HepG2 (cell line): ENCODE data around the gene CDK14. TPM values are rescaled to one million over a fixed set of nuclear protein-coding genes. Genes with fewer than 3 reads are reported as not detected.

Source experiments
- ATAC-seq: fragments of 200-7000 bp; cut with Tn5 transposase; 3 replicates; pipeline ENCODE4 v1.9.1; 2020; ENCODE audit warnings: mild to moderate bottlenecking, moderate library complexity
- BruUV-seq: library from RNA; stranded (reverse); fragments of 400-500 nt; replicated peaks from 2 replicates; lab custom pipeline; 2021; lab: Mats Ljungman, UMichigan
- CTCF ChIA-PET: fragments of 300-600 bp; formaldehyde crosslinking; extraction: SDS; loops from one replicate; lab custom pipeline; 2021; ENCODE audit warnings: low total read pairs, inconsistent platforms, low intra/inter-chr PET ratio; lab: Yijun Ruan, JAX
- POLR2A ChIA-PET: fragments of 350-600 bp; sonication (Branson Sonifier 250); formaldehyde crosslinking; loops from one replicate; lab custom pipeline; 2020; ENCODE audit warnings: antibody characterized with exemption, inconsistent platforms; lab: Yijun Ruan, JAX
- DNase-seq: peaks from one replicate; pipeline ENCODE4 v3.0.0-alpha.2; 2015; ENCODE audit warnings: low spot score
- FAIRE-seq: peaks from 3 replicates; lab custom pipeline; 2011; peaks lifted over from hg19 to GRCh38; lab: Jason Lieb, UNC
- H2AFZ ChIP-seq: one replicate; pipeline ENCODE4 v1.6.1; 2011; ENCODE audit warnings: low read length, inconsistent platforms
- H3K27ac ChIP-seq: fragments of 300-600 bp; 3 replicates; pipeline ENCODE4 v1.8.0; 2011; ENCODE audit warnings: mixed run types, mild to moderate bottlenecking, mixed read lengths, low read length, inconsistent platforms; ENCODE audit not compliant: insufficient read depth; ENCODE audit errors: extremely low read length
- H3K27me3 ChIP-seq, 2 experiments: fragments of 200-600 bp in 1 of 2; 2 replicates in 1 of 2; 3 replicates in 1 of 2; pipeline versions ENCODE4 v1.6.0 to v1.8.0; 2011; ENCODE audit warnings: low read length in 2 of 2, mild to moderate bottlenecking in 2 of 2, moderate library complexity in 2 of 2, inconsistent platforms in 1 of 2; ENCODE audit not compliant: insufficient read depth in 2 of 2, control insufficient read depth in 1 of 2
- H3K36me3 ChIP-seq, 2 experiments: fragments of 200-600 bp in 1 of 2; replicated peaks in 1 of 2; 2 replicates in 1 of 2; 3 replicates in 1 of 2; pipeline versions ENCODE4 v1.5.1 to v1.8.0; 2011; ENCODE audit warnings: low read length in 2 of 2, inconsistent platforms in 1 of 2; ENCODE audit not compliant: insufficient read depth in 2 of 2, control insufficient read depth in 1 of 2
- H3K4me1 ChIP-seq: 2 replicates; pipeline ENCODE4 v1.5.1; 2012; ENCODE audit warnings: low read length, inconsistent platforms; ENCODE audit not compliant: insufficient read depth
- H3K4me2 ChIP-seq: 2 replicates; pipeline ENCODE4 v1.6.0; 2011; ENCODE audit warnings: low read depth, low read length, inconsistent platforms
- H3K4me3 ChIP-seq, 3 experiments: fragments of 200-600 bp in 1 of 3; sonication (generic), shearing (Covaris generic) in 1 of 3; replicated peaks in 1 of 3; 2 replicates each; pipeline ENCODE4 v1.5.1; 2011 to 2016; ENCODE audit warnings: low read length in 3 of 3, inconsistent platforms in 2 of 3, low read depth in 2 of 3, mild to moderate bottlenecking in 2 of 3, control low read depth in 1 of 3, mixed read lengths in 1 of 3; ENCODE audit not compliant: insufficient read depth in 1 of 3
- H3K79me2 ChIP-seq: one replicate; pipeline ENCODE4 v1.6.1; 2011; ENCODE audit warnings: low read length, inconsistent platforms; ENCODE audit not compliant: insufficient read depth
- H3K9ac ChIP-seq: 2 replicates; pipeline ENCODE4 v1.6.0; 2011; ENCODE audit warnings: mild to moderate bottlenecking, low read depth, low read length, inconsistent platforms; ENCODE audit not compliant: insufficient read depth
- H3K9me3 ChIP-seq: 2 replicates; pipeline ENCODE4 v1.5.1; 2012; ENCODE audit warnings: mild to moderate bottlenecking, low read length
- H4K20me1 ChIP-seq: 2 replicates; pipeline ENCODE4 v1.6.0; 2011; ENCODE audit warnings: inconsistent platforms, mild to moderate bottlenecking, low read length, moderate library complexity; ENCODE audit not compliant: insufficient read depth
- GTF2F1 ChIP-seq: fragments of 150-350 bp; IDR thresholded peaks from 2 replicates; pipeline ENCODE4 v1.6.1; 2014; ENCODE audit warnings: low read length
- ZFP36L1 ChIP-seq: sonication (generic); formaldehyde crosslinking; IDR thresholded peaks from 2 replicates; pipeline ENCODE4 v1.8.0; 2022; ENCODE audit warnings: mild to moderate bottlenecking, missing genetic modification reagents, moderate library complexity
- WGBS: methylation state at CpG from one replicate; pipeline ENCODE4 v1.1.6; 2017; ENCODE audit warnings: low lambda C conversion rate; 5-methylcytosine and 5-hydroxymethylcytosine counted together
- in situ Hi-C: cut with HindIII; loops from 2 replicates; pipeline ENCODE4 v1.10.0; 2017; ENCODE audit warnings: low pct_unique_long_range_greater_than_20kb; ENCODE audit not compliant: extremely low pct_ligation_motif_present
- intact Hi-C: fragments of 100-400 bp; cut with micrococcal nuclease; formaldehyde crosslinking; loops from one replicate; pipeline ENCODE4 v1.10.0; 2022; ENCODE audit not compliant: unreplicated experiment
- polyA plus RNA-seq, 8 experiments: library from polyadenylated mRNA; depleted of rRNA in 3 of 8; stranded (reverse) in 7 of 8; unstranded in 1 of 8; fragments of >200 nt; fragmentation: Illumina TruSeq in 4 of 8; extraction: Trizol in 4 of 8; gene quantifications; 2 replicates each; pipeline versions ENCODE4 v1.2.1 to v1.2.3, GENCODE V29; 2011 to 2016; ENCODE audit warnings: low read depth in 4 of 8, missing spikeins in 1 of 8, mixed read lengths in 1 of 8; ENCODE audit not compliant: insufficient read depth in 1 of 8
- total RNA-seq, 5 experiments: library from RNA; depleted of rRNA; stranded (reverse); fragments of >200 nt; fragmentation: Illumina TruSeq; extraction: Trizol; gene quantifications; 2 replicates each; pipeline ENCODE4 v1.2.3, GENCODE V29; 2016; ENCODE audit warnings: low read depth in 1 of 5
- TF ChIP-seq, protein P1 (sequence below): IDR thresholded peaks from 2 replicates; pipeline ENCODE4 v1.6.1; 2012; ENCODE audit warnings: low read length, improper control_type of control experiment
- TF ChIP-seq, protein P2 (sequence below): sonication (generic); formaldehyde crosslinking; conservative IDR thresholded peaks from 2 replicates; pipeline ENCODE4 v1.4.0; 2020; ENCODE audit warnings: missing genetic modification reagents

CDK14 gene
- total and polyA plus RNA-seq, 2 of the 13 experiments (the other 11 are each of a cell fraction or from before 2014, with no cell fraction given) = 0.26 to 0.71 TPM

DNA sequence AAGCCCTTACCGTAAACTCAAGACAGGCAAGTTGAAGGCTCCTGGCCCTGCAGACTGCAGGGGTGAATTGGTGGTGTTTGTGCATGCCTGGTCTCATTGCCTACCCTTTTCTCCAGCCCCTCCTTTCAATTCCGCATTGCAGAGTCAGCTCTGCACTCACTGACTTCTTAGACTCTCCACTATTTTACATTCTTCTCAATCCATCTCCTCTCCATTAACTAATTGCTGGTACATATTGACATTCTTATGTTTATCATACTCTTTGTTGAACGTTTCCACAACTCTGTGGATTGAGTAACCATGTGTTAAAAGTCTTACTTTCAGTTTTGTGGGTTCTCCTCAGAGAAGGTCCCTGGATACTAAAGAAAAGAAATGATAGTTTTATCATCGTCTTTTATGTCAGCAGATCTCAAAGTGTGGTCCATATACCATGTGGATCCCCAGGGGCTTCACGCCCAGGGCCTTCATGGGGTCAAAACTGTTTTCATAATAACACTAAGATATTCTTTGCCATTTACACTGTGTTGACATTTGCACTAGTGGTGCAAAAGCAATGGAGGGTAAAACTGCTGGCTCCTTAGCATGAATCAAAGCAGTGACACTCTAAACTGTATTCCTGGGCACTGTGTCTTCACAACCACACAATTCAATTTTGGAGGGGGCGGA is 532.7 kb downstream of the CDK14 start:
- Histone ChIP-seq H3K79me2 (no peaks in the 10 kb centered on the region), H3K4me2 (no peak overlapping the region), H3K9me3 (no peaks in the 10 kb centered on the region), H3K27ac (no peak overlapping the region), H3K36me3 (no peaks in the 10 kb centered on the region), H2AFZ (peak overlapping the region; percentile 0), H3K4me1 (no peaks in the 10 kb centered on the region), H3K9ac (no peak overlapping the region), H4K20me1 (no peaks in the 10 kb centered on the region), H3K27me3 (no peaks in the 10 kb centered on the region), H3K4me3 (no peak overlapping the region)
- intact Hi-C loops = no loop called here
- POLR2A ChIA-PET = no interaction called here
- ATAC-seq (no peak), DNase-seq (no peak), FAIRE-seq (no peak)
- TF ChIP-seq, protein P1, sequence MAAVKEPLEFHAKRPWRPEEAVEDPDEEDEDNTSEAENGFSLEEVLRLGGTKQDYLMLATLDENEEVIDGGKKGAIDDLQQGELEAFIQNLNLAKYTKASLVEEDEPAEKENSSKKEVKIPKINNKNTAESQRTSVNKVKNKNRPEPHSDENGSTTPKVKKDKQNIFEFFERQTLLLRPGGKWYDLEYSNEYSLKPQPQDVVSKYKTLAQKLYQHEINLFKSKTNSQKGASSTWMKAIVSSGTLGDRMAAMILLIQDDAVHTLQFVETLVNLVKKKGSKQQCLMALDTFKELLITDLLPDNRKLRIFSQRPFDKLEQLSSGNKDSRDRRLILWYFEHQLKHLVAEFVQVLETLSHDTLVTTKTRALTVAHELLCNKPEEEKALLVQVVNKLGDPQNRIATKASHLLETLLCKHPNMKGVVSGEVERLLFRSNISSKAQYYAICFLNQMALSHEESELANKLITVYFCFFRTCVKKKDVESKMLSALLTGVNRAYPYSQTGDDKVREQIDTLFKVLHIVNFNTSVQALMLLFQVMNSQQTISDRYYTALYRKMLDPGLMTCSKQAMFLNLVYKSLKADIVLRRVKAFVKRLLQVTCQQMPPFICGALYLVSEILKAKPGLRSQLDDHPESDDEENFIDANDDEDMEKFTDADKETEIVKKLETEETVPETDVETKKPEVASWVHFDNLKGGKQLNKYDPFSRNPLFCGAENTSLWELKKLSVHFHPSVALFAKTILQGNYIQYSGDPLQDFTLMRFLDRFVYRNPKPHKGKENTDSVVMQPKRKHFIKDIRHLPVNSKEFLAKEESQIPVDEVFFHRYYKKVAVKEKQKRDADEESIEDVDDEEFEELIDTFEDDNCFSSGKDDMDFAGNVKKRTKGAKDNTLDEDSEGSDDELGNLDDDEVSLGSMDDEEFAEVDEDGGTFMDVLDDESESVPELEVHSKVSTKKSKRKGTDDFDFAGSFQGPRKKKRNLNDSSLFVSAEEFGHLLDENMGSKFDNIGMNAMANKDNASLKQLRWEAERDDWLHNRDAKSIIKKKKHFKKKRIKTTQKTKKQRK = no peak
- TF ChIP-seq GTF2F1 (no peak), ZFP36L1 (no peak)
- TF ChIP-seq, protein P2, sequence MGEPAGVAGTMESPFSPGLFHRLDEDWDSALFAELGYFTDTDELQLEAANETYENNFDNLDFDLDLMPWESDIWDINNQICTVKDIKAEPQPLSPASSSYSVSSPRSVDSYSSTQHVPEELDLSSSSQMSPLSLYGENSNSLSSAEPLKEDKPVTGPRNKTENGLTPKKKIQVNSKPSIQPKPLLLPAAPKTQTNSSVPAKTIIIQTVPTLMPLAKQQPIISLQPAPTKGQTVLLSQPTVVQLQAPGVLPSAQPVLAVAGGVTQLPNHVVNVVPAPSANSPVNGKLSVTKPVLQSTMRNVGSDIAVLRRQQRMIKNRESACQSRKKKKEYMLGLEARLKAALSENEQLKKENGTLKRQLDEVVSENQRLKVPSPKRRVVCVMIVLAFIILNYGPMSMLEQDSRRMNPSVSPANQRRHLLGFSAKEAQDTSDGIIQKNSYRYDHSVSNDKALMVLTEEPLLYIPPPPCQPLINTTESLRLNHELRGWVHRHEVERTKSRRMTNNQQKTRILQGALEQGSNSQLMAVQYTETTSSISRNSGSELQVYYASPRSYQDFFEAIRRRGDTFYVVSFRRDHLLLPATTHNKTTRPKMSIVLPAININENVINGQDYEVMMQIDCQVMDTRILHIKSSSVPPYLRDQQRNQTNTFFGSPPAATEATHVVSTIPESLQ = no peak
- in situ Hi-C loops = no loop called here
- WGBS = 21% methylated on average over 6 of the region's 6 CpGs
- BruUV-seq = no TSS peak
- CTCF ChIA-PET = no interaction called here
